Colonic mucosa (tissue), 4 donors: ENCODE data around the gene MAN1A1. TPM values are rescaled to one million over a fixed set of nuclear protein-coding genes. Genes with fewer than 3 reads are reported as not detected.

Experiments used
- DNase-seq: peaks from one replicate; pipeline ENCODE4 v3.0.0-alpha.2; 2020
- H3K27ac ChIP-seq: fragments of 200-600 bp; one replicate; pipeline ENCODE4 v1.8.0; 2021
- H3K27me3 ChIP-seq: fragments of 200-600 bp; one replicate; pipeline ENCODE4 v1.8.0; 2021
- H3K36me3 ChIP-seq: fragments of 200-600 bp; one replicate; pipeline ENCODE4 v1.8.0; 2021
- H3K4me1 ChIP-seq: fragments of 200-600 bp; one replicate; pipeline ENCODE4 v1.8.0; 2021; ENCODE audit warnings: mild to moderate bottlenecking
- H3K4me3 ChIP-seq: fragments of 200-600 bp; one replicate; pipeline ENCODE4 v1.8.0; 2021
- H3K9ac ChIP-seq, 2 donors: one replicate each; pipeline ENCODE4 v1.7.0; 2013; ENCODE audit warnings: control low read depth in 2 of 2, low read depth in 2 of 2, low read length in 2 of 2
- H3K9me3 ChIP-seq: fragments of 200-600 bp; one replicate; pipeline ENCODE4 v1.8.0; 2021
- CTCF ChIP-seq: fragments of 200-600 bp; IDR thresholded peaks from one replicate; pipeline ENCODE4 v1.8.0; 2022; ENCODE audit warnings: antibody characterized with exemption, mild to moderate bottlenecking
- intact Hi-C: fragments of 100-400 bp; cut with DNase I; formaldehyde crosslinking; loops from one replicate; pipeline ENCODE4 v1.14.1; 2022
- total RNA-seq, 2 donors: library from RNA; stranded (reverse); fragmentation: NEBNext Ultra II Directional in 1 of 2; extraction: Animal tissue kit (Norgen Biotek cat#: 25700) in 1 of 2; gene quantifications; one replicate each; pipeline ENCODE4 v1.2.1, GENCODE V29; 2021
- donor health status: healthy.
- donor health status: DM: no; HTN: no; CAD: no.
- donor health status: DM: no; HTN: no; CAD: no.

The MAN1A1 gene
- 10 to 100 TPM; 43.5 to 77.1 TPM for total RNA-seq

DNA sequence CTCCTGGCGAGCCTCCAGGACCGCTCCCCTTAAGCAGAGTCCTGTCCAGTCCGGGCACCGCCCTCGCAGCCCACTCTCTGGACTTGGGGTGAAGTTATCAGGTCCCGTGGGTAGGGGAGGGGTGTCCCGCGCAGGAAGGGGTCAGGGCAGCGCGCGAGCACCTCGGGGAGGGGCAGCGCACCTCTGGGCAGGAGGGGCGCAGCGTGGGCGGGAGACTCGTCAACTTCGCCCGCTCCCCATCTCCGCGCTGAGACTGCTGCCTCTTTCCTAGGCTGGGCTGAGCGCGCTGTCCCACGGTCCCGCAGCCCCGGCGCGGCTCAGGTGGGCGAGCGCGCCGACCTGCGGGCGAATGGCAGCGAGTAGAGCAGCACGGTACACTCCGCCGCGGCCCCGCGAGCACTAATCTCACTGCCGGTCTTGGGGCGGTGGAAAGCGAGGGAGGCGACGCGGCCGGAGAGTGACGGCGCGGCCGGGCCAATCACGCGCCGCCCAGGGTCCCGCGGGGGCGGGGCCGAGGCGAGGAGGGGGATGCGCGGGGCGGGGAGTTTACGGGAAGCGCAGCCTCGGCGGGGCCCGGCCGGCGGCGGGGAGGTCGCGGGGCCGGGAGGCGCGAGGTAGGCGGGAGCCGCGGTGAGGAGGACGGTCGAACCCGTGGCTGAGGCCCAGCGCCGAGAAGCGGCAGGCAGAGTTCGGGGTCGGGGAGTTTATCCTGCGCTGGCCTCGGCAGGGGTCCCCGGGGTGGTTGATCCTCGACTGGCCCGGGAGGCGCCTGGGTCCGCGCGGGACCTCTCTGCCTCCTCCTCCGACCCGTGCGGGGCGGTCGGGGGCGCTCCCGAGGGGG is at the start of gene MAN1A1:
MAN1A1 (minus strand) TSS at position 401 of the 841 bp plus-strand sequence. CDS start 696 bp downstream, outside the sequence.
- H3K27me3 ChIP-seq: no peaks in the 10 kb centered on the region
- intact Hi-C loops: loop anchor here (5.0 kb wide), 1 partner anchor 202 kb away; no protein-coding TSS in a partner anchor
- H3K36me3 ChIP-seq: no peaks in the 10 kb centered on the region
- no peaks in the 10 kb centered on the region for H3K9me3 ChIP-seq
- TF ChIP-seq CTCF: no peak
- peak within 1 kb of the TSS; percentile 91 for H3K4me3 ChIP-seq
- H3K4me1 ChIP-seq: no peaks in the 10 kb centered on the region
- peak within 1 kb of the TSS; percentile 88 to 91 for H3K9ac ChIP-seq
- H3K27ac ChIP-seq: peak within 1 kb of the TSS; percentile 93
- peak; percentile 92 for DNase-seq

DNA sequence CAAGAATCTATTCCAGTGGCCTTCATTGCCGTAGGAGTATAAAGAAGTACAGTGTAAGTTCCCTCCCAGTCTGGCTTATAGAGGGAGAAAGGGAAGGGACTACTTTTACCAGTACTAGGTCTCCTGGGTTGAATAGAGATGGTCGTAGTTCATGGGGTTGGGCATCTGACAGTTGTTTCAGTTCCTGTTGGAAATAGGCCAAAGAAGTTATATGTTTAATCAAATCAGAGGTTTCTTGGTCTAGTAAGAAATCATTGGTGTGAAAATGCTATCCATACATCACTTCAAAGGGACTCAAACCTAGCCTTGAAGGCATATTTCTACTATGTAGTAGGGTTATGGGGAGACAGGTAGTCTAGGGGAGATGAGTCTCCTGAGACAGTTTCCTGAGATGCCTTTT is 45.6 kb upstream of the MAN1A1 start:
- H3K4me3 ChIP-seq: no peak overlapping the region
- DNase-seq: no peak
- H3K27me3 ChIP-seq: no peaks in the 10 kb centered on the region
- H3K27ac ChIP-seq: no peak overlapping the region
- no peaks in the 10 kb centered on the region for H3K9me3 ChIP-seq
- H3K36me3 ChIP-seq: no peaks in the 10 kb centered on the region
- intact Hi-C loops: no loop called here
- no peaks in the 10 kb centered on the region for H3K4me1 ChIP-seq
- TF ChIP-seq CTCF: no peak
- H3K9ac ChIP-seq: no peak overlapping the region

- no peaks in the 10 kb centered on the region for H3K4me1 ChIP-seq
- no peaks in the 10 kb centered on the region for H3K9me3 ChIP-seq
- intact Hi-C loops: no loop called here
- no peak overlapping the region for H3K9ac ChIP-seq
- H3K27me3 ChIP-seq: no peaks in the 10 kb centered on the region
- H3K36me3 ChIP-seq: no peaks in the 10 kb centered on the region
- no peak overlapping the region for H3K4me3 ChIP-seq
- no peak for TF ChIP-seq CTCF
- DNase-seq: no peak
- H3K27ac ChIP-seq: no peak overlapping the region
These were observed 40.8 kb upstream of the MAN1A1 start for GRCh38 chr6:119390247-119390793.

DNA sequence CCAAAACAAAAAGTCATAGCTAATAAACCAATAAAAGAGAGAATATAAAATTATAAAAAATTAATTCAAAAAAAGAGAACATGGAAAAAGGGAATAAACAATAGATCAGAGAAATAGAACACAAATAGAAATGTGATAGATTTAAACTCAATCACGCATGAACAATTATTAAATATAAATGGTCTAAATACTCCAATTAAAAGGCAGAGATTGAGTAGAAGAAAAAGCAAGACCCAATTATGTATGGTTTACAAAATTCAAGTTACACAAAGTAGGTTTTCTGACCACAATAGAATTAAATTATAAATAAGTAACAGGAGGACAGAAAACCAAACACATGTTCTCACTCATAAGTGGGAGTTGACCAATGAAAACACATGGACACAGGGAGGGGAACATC is 36.4 kb upstream of the MAN1A1 start:
- H3K9me3 ChIP-seq: no peaks in the 10 kb centered on the region
- H3K9ac ChIP-seq: no peak overlapping the region
- H3K4me1 ChIP-seq: no peaks in the 10 kb centered on the region
- no peak for TF ChIP-seq CTCF
- H3K27me3 ChIP-seq: no peaks in the 10 kb centered on the region
- H3K27ac ChIP-seq: no peak overlapping the region
- DNase-seq: no peak
- H3K4me3 ChIP-seq: no peak overlapping the region
- no peaks in the 10 kb centered on the region for H3K36me3 ChIP-seq
- intact Hi-C loops: no loop called here

DNA sequence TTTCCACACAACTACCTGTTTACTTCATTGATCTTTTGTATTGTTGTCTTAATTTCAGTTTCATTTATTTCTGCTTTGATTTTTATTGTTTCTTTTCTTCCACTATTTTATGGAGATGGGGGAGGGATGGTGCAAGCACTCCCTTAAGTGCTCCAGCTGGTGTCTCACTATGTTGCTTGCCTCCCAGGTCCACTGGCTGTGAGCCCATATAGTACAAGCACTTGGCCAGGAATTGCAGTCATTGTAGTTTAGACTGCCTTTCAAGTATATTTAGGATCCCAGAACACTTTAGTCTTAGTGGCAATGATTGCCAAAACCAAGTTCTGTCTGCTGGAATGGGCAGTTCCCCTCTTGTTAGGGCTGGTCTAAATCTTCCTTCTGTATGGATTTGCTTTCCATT is 34.9 kb upstream of the MAN1A1 start:
- H3K27ac ChIP-seq: no peak overlapping the region
- H3K9me3 ChIP-seq: no peaks in the 10 kb centered on the region
- TF ChIP-seq CTCF: no peak
- H3K4me3 ChIP-seq: no peak overlapping the region
- no peaks in the 10 kb centered on the region for H3K36me3 ChIP-seq
- intact Hi-C loops: no loop called here
- no peak overlapping the region for H3K9ac ChIP-seq
- no peaks in the 10 kb centered on the region for H3K4me1 ChIP-seq
- no peak for DNase-seq
- no peaks in the 10 kb centered on the region for H3K27me3 ChIP-seq
